Neuronal stem cell (in vitro differentiated cells): Measurements from ENCODE around the gene SAMD11.

Source experiments
- DNase-seq: peaks from one replicate; pipeline ENCODE4 v3.0.0-alpha.2; 2013; ENCODE audit warnings: low spot score
- H2AFZ ChIP-seq: one replicate; pipeline ENCODE4 v1.6.1; 2013; ENCODE audit warnings: mild to moderate bottlenecking, low read length, inconsistent platforms
- H2AK5ac ChIP-seq: 2 replicates; pipeline ENCODE4 v1.6.1; 2013; ENCODE audit warnings: low read depth, mild to moderate bottlenecking, inconsistent platforms, low read length, moderate library complexity, mixed read lengths
- H2BK120ac ChIP-seq: 2 replicates; pipeline ENCODE4 v1.6.1; 2013; ENCODE audit warnings: low read depth, mild to moderate bottlenecking, inconsistent platforms, low read length, moderate library complexity, mixed read lengths
- H2BK12ac ChIP-seq: one replicate; pipeline ENCODE4 v1.6.1; 2013; ENCODE audit warnings: low read length, inconsistent platforms
- H2BK15ac ChIP-seq: 2 replicates; pipeline ENCODE4 v1.6.1; 2013; ENCODE audit warnings: mild to moderate bottlenecking, low read length, inconsistent platforms, mixed read lengths
- H2BK5ac ChIP-seq: one replicate; pipeline ENCODE4 v1.6.1; 2013; ENCODE audit warnings: inconsistent platforms, mild to moderate bottlenecking, low read length, moderate library complexity
- H3K14ac ChIP-seq: one replicate; pipeline ENCODE4 v1.6.1; 2013; ENCODE audit warnings: low read length, inconsistent platforms
- H3K18ac ChIP-seq: 2 replicates; pipeline ENCODE4 v1.6.1; 2013; ENCODE audit warnings: low read length, inconsistent platforms
- H3K23ac ChIP-seq: 2 replicates; pipeline ENCODE4 v1.6.1; 2013; ENCODE audit warnings: low read depth, mild to moderate bottlenecking, mixed read lengths, low read length, inconsistent platforms; ENCODE audit not compliant: poor library complexity
- H3K27ac ChIP-seq: replicated peaks from 3 replicates; pipeline ENCODE4 v1.5.1; 2013; ENCODE audit warnings: low read length, inconsistent platforms
- H3K27me3 ChIP-seq, 3 experiments: 2 replicates each; pipeline ENCODE4 v1.6.1; 2013; ENCODE audit warnings: low read length in 3 of 3, mild to moderate bottlenecking in 2 of 3, inconsistent platforms in 1 of 3, low read depth in 1 of 3, mixed read lengths in 1 of 3, moderate library complexity in 1 of 3; ENCODE audit not compliant: control insufficient read depth in 3 of 3, insufficient read depth in 3 of 3
- H3K36me3 ChIP-seq, 2 donors: replicated peaks in 1 of 2; 2 replicates each; pipeline ENCODE4 v1.6.1; 2013; ENCODE audit warnings: low read length in 2 of 2; ENCODE audit not compliant: control insufficient read depth in 2 of 2, insufficient read depth in 2 of 2
- H3K4ac ChIP-seq: 2 replicates; pipeline ENCODE4 v1.6.1; 2013; ENCODE audit warnings: inconsistent platforms, mild to moderate bottlenecking, low read length, moderate library complexity
- H3K4me1 ChIP-seq, 2 donors: 1 replicate in 1 of 2; 2 replicates in 1 of 2; pipeline ENCODE4 v1.6.1; 2013; ENCODE audit warnings: low read length in 2 of 2, low read depth in 1 of 2; ENCODE audit not compliant: control insufficient read depth in 2 of 2, insufficient read depth in 1 of 2
- H3K4me2 ChIP-seq: one replicate; pipeline ENCODE4 v1.6.1; 2013; ENCODE audit warnings: mild to moderate bottlenecking, low read length, inconsistent platforms; ENCODE audit not compliant: insufficient read depth, poor library complexity, severe bottlenecking
- H3K4me3 ChIP-seq, 2 donors: 2 replicates each; pipeline ENCODE4 v1.5.1; 2013; ENCODE audit warnings: low read length in 2 of 2, mild to moderate bottlenecking in 2 of 2, inconsistent platforms in 1 of 2, moderate library complexity in 1 of 2
- H3K79me1 ChIP-seq: one replicate; pipeline ENCODE4 v1.6.1; 2013; ENCODE audit warnings: low read depth, mild to moderate bottlenecking, inconsistent platforms, low read length, moderate library complexity
- H3K9ac ChIP-seq: one replicate; pipeline ENCODE4 v1.6.1; 2013; ENCODE audit warnings: mild to moderate bottlenecking, low read depth, low read length, inconsistent platforms; ENCODE audit not compliant: poor library complexity
- H3K9me3 ChIP-seq, 2 donors: replicated peaks in 1 of 2; 2 replicates each; pipeline versions ENCODE3 to v1.6.1; 2013; ENCODE audit warnings: low read length in 2 of 2, mild to moderate bottlenecking in 2 of 2, inconsistent platforms in 1 of 2, low read depth in 1 of 2, mixed read lengths in 1 of 2, moderate library complexity in 1 of 2; ENCODE audit not compliant: control insufficient read depth in 2 of 2, insufficient read depth in 1 of 2
- H4K8ac ChIP-seq: one replicate; pipeline ENCODE4 v1.6.1; 2013; ENCODE audit warnings: low read depth, mild to moderate bottlenecking, inconsistent platforms, low read length, moderate library complexity
- H4K91ac ChIP-seq: one replicate; pipeline ENCODE4 v1.6.1; 2013; ENCODE audit warnings: low read length, low read depth, mild to moderate bottlenecking, inconsistent platforms; ENCODE audit not compliant: poor library complexity
- WGBS, 2 donors: extraction: QIAGEN DNeasy Blood & Tissue Kit; methylation state at CpG; one replicate each; pipeline ENCODE4 v1.1.7; 2013; ENCODE audit warnings: missing lambda C conversion rate in 2 of 2, mixed read lengths in 1 of 2; ENCODE audit not compliant: insufficient read length in 2 of 2, insufficient replicate concordance in 1 of 2; ENCODE audit errors: extremely low coverage in 2 of 2; 5-methylcytosine and 5-hydroxymethylcytosine counted together

The SAMD11 gene

DNA sequence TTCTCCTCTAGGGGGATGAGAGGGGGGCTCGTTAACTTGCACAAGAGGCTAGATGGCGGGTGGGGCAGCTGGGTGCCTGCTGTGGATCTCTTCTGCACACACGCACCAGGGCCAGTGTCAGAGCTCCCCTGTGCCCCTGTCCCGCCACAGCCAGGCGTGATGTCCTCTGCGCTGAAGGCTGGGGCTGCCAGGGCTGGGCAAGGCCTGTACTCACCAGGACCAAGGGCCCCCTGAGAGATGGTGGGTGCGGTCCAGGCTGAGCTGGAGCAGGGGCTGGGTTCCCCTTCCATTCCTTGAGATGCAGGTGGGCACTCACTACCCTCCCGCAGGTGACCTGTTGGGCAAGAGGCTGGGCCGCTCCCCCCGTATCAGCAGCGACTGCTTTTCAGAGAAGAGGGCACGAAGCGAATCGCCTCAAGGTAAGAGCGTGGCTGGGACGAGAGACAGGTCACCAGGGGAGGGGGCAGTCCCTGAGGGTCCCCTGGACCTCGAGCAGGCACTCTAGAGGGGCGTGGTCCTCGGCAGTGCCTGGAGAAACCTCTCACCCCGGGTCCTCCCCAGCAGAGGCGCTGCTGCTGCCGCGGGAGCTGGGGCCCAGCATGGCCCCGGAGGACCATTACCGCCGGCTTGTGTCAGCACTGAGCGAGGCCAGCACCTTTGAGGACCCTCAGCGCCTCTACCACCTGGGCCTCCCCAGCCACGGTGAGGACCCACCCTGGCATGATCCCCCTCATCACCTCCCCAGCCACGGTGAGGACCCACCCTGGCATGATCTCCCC, 15.2 kb downstream of the SAMD11 start:
- Histone ChIP-seq H2BK5ac (peak overlapping the region; percentile 53), H3K4me1 (peaks cover 31 to 34% of the 10 kb centered on the region in 2 donors), H4K8ac (no peak overlapping the region), H2AK5ac (peak overlapping the region; percentile 90), H2BK15ac (peak overlapping the region; percentile 55), H3K79me1 (peaks cover 4% of the 10 kb centered on the region), H2BK120ac (peak overlapping the region; percentile 87), H3K4me3 (no peak overlapping the region), H3K9me3 (peaks cover 0 to 3% of the 10 kb centered on the region in 2 donors), H3K14ac (peak overlapping the region; percentile 47), H3K36me3 (peaks cover 0 to 2% of the 10 kb centered on the region in 2 donors), H2BK12ac (no peak overlapping the region), H4K91ac (no peak overlapping the region), H3K23ac (peak overlapping the region; percentile 95), H3K4ac (peak overlapping the region; percentile 76), H3K9ac (peak overlapping the region; percentile 44), H2AFZ (no peak overlapping the region), H3K4me2 (no peak overlapping the region), H3K27ac (no peak overlapping the region), H3K27me3 (peaks cover 42 to 88% (median 82%) of the 10 kb centered on the region in 3 experiments), H3K18ac (peak overlapping the region; percentile 93)
- DNase-seq = no peak
- WGBS, 2 donors = no CpG with 5 or more reads among the region's 30 CpGs

DNA sequence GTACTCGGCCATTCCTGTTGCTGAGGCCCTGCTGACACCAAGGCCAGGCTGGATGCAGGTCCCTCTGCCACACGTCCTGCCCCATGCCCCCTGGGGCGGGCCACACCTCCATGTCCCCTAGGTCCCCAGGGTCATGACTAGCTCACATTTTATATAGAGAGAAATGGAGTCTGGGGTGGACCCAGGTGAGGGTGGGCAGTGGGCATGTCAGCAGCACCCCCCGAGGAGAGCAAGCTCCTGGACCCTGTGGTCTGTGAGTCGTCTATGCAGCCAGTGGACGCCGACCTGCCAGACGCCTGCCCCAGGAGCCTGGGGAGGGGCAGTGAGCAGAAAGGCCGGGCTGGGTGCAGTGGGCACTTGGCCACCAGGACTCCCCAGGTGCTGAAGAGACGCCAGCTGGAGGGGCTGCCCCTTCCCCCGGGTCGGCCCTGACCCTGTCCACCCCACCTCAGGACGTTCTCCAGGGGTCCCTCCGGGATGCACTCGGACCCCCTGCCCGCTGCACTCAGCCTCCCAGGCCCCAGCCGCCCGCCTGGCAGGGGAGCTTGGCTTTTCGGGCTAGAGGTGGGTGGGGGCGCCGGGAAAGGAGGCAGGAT, 15.9 kb downstream of the SAMD11 start:
- peaks cover 31 to 39% of the 10 kb centered on the region in 2 donors for H3K4me1 ChIP-seq
- H2BK120ac ChIP-seq = no peak overlapping the region
- peak overlapping the region; percentile 82 for H3K14ac ChIP-seq
- peaks cover 4% of the 10 kb centered on the region for H3K79me1 ChIP-seq
- H3K4me2 ChIP-seq = peak overlapping the region; percentile 19
- H3K23ac ChIP-seq = peak overlapping the region; percentile 95
- H3K4ac ChIP-seq = no peak overlapping the region
- H3K27me3 ChIP-seq = peaks cover 42 to 88% (median 84%) of the 10 kb centered on the region in 3 experiments
- H4K91ac ChIP-seq = no peak overlapping the region
- H2BK15ac ChIP-seq = peak overlapping the region; percentile 85
- no peak overlapping the region for H4K8ac ChIP-seq
- peak overlapping the region; percentile 93 for H3K18ac ChIP-seq
- H3K27ac ChIP-seq = no peak overlapping the region
- no CpG with 5 or more reads among the region's 21 CpGs for whole genome bisulfite sequencing, 2 donors
- H3K4me3 ChIP-seq = peak overlapping the region in 1 of 2 donors; percentile 55
- no peak for DNase-seq
- peak overlapping the region; percentile 44 for H3K9ac ChIP-seq
- H2BK12ac ChIP-seq = no peak overlapping the region
- H2BK5ac ChIP-seq = no peak overlapping the region
- no peak overlapping the region for H2AFZ ChIP-seq
- H3K36me3 ChIP-seq = peaks cover 0 to 5% of the 10 kb centered on the region in 2 donors
- peaks cover 0 to 3% of the 10 kb centered on the region in 2 donors for H3K9me3 ChIP-seq
- peak overlapping the region; percentile 90 for H2AK5ac ChIP-seq

DNA sequence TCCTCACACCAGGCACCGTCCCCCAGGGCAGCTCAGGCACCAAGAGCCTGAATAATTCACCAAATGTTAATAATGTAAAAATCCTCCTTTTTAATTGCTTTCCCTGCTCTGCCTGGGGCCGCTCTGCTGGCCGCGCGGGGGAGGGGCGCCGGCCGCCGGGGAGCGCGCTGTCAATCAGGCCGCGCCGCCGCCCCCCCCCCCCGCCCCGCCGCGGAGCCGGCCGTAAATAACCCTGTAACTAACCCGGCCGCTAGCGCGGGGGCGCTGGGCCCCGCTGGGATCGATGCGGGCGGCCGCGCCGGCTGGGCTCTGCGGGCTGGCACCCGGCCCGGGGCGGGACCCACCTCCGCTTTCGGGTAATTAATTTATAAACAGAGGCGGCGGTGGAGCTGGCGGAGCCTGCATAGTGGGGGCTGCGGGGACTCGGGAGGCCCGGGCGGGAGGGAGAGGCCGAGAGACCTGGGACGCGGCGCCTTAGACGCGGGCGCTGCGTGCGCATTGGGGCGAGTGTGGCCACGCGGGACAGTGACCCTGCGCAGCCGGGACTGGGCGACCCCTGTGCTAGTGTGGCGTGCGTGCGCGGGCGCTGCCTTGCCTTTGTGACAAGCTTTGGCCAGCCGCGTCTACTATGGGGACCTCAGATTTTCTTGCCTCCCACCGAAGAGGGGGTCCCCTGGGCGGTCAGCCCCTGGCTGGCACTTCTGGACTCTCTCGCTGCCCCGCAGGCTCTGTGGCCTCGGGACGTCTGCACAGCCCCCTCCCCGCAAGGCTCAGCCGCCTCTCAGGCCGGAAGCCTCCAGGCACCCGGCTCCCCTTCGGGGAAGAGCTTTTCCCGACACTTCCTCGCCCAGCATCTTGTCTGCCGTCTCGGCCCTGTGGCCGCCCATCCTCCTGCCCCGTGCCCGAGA, 16.6 kb downstream of the SAMD11 start:
- no peak overlapping the region for H3K9ac ChIP-seq
- H3K18ac ChIP-seq = peak overlapping the region; percentile 98
- H3K79me1 ChIP-seq = peaks cover 4% of the 10 kb centered on the region
- peak overlapping the region; percentile 80 for H3K23ac ChIP-seq
- H2AFZ ChIP-seq = peak overlapping the region; percentile 78
- H3K4ac ChIP-seq = no peak overlapping the region
- H3K4me1 ChIP-seq = peaks cover 30 to 33% of the 10 kb centered on the region in 2 donors
- H2BK15ac ChIP-seq = peak overlapping the region; percentile 85
- H4K8ac ChIP-seq = no peak overlapping the region
- peaks cover 0 to 2% of the 10 kb centered on the region in 2 donors for H3K9me3 ChIP-seq
- peak overlapping the region; percentile 54 for H3K4me2 ChIP-seq
- no peak overlapping the region for H4K91ac ChIP-seq
- H3K27me3 ChIP-seq = peaks cover 36 to 82% (median 77%) of the 10 kb centered on the region in 3 experiments
- peak overlapping the region; percentile 82 for H3K14ac ChIP-seq
- peak overlapping the region; percentile 84 for H2BK12ac ChIP-seq
- peak overlapping the region; percentile 91 for H2BK120ac ChIP-seq
- peak overlapping the region; percentile 84 for H2AK5ac ChIP-seq
- H3K4me3 ChIP-seq = peak overlapping the region in 1 of 2 donors; percentile 55
- peak overlapping the region; percentile 66 for H2BK5ac ChIP-seq
- no peak overlapping the region for H3K27ac ChIP-seq
- H3K36me3 ChIP-seq = peaks cover 4 to 12% of the 10 kb centered on the region in 2 donors
- WGBS, 2 donors = no CpG with 5 or more reads among the region's 86 CpGs
- DNase-seq = no peak
